Kidney capillary endothelial cell (primary cell): ENCODE measurements around the gene PANK1.
"Not testable (repeated sequence)": the region's sequence is repeated elsewhere in the genome, so short reads cannot be mapped to it uniquely, and the experiment has no call there.

Experiments used
- DNase-seq: peaks from one replicate; pipeline ENCODE4 v3.0.0-alpha.2; 2018; ENCODE audit warnings: low spot score

Gene PANK1

DNA sequence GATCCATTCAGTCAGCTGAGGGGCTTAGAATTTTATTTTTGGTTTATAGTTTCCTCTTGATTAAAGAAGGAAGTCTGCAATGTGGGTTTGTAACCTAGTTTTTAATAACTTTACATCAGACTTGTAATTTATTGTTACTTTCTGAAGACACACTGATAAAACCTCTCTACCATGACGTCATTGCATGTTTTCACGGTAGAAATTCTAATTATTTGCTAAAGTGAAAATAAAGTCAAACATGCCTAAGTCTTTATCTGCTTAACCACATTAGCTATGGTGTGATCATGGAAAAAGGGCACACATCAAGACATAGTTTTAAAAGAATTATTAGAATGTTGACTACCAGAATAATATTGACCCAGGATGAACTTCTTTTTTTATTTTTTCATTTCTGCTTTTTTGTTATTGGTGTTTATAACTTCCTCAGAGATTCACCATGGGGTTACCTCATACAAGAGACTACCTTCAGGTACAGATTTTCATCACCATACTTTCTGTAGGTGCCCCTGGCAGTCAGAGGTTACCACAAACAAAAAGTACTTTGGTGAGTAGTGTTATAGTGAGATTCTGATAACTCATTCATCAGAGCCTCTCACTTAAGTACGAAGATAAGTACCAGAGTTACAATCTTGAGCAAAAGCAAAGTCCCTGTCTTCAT, 7.0 kb upstream of the PANK1 start:
- DNase-seq = no peak

DNA sequence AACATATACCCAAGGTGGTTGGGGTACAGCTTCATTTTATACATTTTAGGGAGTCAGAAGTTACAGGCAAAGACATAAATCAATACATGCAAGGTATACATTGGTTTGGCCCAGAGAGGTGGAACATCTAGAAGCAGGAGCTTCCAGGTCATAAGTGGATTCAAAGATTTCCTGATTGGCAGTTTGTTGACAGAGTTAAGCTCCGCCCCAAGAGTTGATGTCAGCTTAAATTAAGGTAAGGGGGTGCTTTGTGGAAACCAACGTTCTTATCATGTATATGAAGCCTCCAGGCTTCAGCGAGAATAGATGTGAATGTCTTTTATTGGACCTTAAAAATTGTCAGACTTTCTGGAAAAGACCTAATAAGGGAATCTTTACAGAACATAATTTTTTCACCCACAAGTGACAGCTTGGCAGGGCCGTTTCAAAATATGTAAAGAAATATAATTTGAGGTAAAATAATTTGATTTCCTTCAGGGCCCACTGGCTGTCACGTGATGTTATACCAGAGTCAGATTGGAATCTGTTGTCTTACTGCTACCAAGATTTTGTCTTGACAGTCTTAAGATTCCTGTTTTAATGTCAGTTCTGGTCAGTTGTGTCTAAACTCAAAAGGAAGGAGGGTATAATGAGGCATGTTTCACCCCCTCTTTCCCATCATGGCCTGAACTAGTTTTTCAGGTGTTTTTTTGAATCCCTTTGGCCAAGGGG, 6.3 kb upstream of the PANK1 start:
- no peak for DNase-seq

DNA sequence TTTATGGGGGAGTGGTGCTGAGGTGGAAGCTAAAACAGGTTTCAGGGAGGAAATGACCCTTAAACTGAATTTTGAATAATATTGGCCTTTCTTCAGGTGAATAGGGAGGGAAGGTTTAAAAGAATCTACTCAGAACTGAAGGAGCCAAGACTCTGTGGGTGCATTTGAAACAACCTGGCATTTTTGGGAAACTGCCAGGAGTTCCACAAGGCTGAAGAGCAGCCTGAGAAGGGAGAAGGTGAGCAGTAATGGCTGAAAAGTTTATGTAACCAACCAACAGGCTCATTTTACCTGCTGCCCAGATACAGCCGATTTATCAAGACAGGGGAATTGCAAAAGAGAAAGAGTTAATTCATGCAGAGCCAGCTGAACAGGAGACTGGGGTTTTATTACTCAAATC, 4.0 kb upstream of the PANK1 start:
- no peak for DNase-seq

DNA sequence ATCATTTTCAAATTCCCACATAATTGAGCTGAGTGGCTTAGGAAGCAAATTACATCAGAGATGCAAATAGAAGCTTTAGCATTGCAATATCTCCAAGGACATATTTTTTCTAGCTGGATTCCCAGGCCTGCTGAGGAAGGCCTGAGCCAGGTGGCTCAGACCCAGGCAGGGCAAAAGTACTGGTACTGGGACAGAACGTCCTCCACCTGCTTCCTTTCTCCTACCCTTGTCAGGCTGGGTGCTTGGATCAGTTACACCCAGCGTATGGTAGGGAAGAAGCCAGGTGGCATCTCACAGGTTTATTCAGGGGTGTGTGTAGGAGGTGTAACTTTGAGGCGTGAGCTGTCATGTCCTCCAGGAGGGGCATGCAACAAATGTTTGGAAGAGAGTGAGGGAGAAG, 3.0 kb upstream of the PANK1 start:
- DNase-seq = no peak

DNA sequence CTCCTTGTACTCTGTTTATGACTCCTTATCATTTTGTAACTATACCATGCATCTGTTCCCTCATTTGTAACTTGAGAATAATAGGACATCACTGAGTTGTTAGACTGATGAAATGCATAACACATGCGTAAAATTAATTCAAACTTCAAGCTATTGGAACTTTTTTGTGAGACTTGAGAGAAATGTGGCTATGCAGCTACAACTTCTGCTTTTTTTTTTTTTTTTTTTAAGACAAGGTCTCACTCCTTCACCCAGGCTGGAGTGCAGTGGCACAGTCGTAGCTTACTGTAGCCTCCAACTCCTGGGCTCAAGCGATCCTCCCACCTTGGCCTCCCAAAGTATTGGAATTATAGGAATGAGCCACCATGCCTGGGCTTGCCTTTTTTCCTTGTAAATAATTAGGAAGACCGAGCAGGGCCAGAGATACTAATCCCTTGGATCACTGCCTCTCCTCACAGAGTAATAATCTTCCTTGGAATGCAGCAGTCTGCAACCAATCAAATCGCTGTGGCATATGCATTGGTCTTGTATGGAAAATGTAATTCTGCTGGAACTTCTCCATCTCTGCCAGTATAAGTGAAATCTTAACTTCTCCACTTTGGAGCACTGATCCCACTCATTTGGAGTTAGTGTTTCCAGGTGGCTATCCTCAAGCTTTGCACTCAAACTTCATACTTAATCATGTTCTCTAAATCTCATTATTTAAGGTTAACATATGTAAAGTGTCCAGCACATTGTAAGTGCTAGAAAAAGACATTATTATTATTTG, 2.0 kb upstream of the PANK1 start:
- DNase-seq = no peak

DNA sequence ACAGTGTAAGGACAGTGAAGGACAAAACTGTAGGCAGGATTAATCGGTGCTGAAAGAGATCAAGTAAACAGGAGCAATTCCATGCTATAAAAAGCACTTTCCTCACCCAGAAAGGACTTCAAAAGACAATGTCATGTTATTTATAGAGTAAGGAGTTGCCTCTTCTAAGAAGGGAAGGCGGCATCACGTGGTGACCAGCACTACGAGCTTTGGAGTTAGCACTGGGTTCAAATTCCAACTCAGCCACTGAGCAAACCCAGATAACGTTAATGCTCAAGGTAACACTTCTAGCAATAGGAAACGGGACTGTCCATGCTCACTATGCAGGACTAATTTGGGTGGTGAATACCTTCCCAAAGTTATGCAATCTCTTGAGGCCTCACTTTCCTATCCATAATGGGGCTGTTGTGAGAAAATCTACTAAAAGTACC, 715 bp upstream of the PANK1 start:
- no peak for DNase-seq

DNA sequence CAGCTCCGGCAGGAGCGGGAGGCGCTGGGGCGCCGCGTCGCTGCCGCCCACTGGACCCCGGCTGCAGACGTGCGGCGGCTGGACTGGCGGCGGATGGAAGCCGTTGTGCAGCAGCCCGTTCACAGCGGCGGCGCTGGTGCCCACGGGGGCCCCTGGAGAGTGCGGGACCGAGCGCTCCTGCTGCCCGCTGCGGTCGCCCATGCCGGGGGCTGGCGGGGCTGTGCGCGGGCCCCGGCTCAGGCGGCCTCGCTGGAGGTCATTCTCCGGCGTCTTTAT, 413 bp downstream of the PANK1 start:
- DNase-seq = peak; percentile 35

DNA sequence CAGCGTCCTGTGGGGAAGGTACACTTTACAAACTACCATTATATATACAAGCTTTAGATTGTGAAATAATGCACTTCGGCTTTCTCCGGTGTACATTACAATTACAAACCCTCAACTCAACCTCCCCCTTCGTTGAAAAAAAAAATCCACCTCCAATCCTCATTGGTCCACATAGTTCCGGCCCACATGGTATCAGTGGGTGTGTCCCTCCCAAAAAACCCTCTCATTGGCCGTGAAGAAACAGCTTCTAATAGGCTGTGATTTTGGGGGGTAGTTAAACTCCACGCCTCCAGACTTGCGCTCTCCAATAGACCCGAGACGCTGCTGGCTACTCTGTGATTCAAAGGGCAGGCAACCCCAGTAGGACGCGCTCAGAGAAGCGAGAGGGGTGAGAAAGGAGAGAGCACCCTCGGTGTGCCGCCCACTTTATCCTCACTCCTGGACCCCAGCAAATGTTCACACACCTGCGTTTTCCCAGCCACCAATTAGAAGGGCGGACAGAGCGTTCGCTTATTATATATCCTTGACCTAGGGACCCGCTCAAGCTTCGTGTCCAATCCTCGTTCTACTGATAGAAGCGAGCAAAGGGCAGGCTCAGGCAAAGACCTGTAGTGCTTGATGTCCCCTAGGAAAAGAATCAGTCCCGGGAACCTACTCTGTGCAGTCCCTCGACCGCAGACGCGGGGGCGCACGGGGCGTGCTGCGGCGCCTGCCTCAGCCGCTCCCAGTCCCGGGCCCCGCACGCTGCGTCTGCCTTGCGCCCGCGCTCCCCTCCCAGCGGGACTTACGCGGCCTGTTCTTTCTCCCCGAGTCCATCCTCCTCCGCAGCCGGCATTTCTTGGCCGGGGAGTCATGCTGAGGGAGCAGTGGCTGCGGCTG, 991 bp downstream of the PANK1 start:
- DNase-seq = peak; percentile 89

DNA sequence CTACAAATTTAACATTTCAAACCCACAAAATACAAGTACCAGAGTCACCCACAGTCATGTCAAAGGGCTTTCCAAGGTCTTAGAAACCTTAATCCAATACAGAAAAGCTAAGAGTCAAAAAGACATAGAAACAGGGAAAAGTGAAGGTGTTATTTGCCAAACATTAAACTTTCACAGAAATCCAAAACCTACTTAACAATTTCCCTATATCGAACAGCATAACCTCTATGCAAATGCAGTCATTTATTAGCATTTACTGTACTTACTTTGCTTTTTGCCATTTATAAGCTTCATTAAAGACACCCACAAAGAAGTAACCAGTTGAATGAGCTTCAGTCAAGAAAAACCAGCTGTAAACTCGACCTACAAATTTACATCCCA, 1.6 kb downstream of the PANK1 start:
- no peak for DNase-seq

DNA sequence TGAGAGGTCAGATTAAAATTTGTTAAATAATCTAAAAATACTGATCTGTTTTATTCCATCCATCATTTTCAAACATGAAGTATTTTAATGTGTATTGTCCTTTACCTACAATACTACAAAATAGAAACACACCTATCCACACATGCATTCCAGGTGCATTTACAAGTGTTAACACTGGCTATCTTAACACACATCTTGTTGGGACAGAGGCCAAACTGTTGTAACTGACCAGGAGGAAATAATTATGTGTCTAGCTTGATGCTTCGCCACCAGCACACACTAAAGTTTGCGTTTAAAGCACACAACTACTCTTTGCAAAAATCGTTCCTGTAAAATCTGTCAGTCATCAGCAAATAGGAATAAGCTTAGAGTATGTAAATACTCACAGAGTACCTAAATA, 2.8 kb downstream of the PANK1 start:
- no peak for DNase-seq

DNA sequence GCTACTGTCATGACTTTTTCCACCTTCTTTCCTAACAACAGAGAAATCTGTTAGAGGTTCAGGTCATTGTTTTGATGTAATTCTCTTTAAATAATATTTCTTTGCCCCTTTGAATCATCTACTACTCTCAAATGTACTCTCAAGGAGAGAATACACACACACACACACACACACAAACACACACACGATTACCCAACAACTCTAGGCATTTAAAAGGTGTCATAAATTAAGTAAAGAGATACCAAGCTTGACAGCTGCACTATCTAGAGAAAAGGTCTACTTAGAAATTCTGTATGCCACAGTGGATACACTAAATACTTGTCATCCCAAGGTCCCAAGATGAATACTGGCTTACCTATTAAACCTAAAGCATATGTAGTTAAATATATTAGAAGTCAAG, 4.8 kb downstream of the PANK1 start:
- DNase-seq = no peak

DNA sequence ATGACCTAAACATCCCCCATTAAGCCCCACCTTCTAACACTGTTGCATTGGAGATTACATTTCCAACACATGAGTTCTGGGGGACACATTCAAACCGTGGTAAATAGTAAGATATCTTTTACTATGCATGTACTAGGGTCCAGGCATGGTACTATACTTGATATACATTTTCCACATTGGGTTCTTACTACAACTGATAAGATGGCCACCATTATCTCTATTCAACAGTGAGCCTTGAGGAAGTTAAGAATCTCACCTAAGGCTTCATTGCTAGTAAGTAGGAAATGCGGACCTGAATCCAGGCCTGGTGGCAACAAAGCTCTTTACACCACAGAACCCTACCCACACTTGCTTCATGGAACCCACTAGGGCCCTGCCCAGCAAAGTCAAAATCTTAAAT, 5.7 kb downstream of the PANK1 start:
- no peak for DNase-seq

DNA sequence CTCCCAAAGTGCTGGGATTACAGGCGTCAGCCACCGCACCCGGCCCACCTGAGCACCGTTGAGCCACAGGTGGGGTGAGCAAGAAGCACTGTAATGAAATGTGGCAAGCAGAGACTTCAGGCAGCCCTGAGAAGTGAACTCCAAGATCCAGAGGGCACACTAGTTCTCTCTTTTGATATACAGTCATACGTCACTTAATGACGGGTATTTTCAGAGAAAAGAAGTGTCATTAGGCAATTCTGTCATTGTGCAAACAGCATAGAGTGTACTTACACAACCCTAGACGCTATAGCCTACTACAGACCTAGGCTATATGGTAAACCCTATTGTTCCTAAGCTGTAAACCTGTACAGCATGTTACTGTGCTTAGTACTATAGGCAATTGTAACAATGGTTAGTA, 7.9 kb downstream of the PANK1 start:
- DNase-seq = no peak

DNA sequence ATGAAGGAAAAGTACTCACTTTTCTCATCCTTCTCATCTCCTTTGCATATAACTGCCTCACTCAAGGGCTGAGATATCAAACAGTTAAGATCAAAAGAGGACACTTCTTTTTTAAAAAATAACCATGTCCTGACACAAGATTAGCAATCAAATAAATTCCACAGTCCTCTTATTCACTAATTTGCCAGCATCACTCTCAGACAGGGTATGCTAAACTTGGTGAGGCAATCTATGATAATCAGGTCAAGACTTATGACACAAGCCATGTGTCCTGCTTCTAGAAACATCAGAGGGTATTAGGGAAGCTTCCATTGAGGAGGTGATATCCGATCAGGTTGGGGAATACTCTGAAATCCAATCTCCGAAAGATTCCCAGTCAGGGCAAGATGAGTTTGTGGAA, 10.4 kb downstream of the PANK1 start:
- DNase-seq = no peak

DNA sequence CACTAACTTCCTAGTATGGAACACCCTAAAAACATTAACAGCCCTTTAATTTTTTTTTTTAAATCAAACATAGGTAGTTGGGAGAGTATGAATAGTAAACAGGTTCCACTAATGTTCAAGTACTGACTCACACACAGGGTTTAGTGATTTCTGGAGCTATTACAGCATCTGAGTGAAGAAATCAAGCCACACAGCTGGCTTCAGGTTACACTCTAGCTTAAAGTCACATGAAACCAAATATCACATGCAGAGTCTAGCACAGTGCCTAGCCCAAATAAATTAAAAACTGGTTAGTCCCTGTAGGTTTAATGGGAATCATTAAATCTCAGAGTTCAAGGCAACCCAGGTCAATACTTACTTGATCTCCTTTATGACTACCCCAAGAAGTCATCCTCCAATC, 11.6 kb downstream of the PANK1 start:
- no peak for DNase-seq

DNA sequence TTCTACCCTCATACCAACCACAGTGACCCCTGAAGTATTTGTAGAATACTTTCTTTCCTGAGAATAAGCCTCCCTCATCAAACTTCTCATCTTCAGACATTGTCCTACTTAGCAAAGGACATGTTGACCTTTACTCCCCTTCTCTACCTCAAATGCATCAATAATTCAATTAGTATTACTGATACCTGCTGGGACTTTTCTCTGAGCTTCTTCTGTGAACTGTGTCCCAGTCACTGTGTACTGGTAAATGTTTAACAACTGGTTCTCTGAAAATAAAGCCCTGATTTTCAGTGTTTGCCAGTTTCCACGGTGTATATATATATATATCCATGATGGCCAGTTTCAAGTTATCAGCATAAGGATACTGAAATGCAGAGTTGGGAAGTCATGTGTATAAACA, 12.2 kb downstream of the PANK1 start:
- DNase-seq = no peak

DNA sequence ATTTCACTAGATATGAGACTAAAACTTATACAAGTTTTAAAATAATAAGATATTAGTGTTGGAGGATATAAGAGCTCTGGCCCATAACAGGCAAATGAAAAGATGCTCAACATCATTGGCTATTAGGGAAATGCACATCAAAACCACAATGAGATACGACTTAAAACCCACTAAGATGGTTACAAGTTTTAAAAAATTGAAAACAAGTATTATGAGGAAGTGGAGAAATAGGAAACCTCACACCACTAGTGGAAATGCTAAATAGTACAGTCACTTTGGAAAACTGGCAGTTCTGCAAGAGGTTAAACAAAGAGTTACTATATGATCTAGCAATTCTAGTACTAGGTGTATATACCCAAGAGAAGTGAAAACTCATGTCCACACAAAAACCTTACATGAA, 17.2 kb downstream of the PANK1 start:
- DNase-seq = no peak

DNA sequence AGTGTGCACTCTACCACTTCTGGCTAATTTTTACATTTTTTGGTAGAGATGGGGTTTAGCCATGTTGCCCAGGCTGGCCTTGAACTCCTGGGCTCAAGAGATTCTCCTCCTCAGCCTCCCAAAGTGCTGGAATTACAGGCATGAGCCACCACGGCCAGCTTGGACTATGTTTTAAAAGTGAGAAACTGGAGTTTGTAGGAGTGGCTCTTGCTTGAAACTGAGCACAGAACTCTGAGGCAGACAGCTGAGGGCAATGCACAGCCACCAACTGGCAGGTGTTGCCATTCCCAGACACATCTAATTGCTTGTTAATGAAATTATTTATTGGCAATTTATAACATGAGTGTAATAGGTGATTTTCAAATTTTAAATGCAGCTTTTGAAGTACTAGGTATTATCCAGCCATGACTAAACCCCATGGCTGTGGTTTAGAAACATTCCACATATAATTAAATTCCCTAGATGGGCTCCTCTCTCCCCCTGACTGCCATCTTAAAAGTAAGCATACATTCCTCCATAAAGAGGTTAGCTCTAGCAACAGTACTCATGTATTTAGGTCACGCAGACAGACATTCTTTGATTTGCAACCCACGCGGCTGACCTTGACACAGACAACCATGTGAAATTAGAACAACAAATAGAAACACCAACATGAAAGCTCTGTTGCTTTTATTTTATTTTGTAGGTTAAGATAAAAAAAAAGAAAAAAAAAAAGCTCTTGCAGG, 19.8 kb downstream of the PANK1 start:
- no peak for DNase-seq

DNA sequence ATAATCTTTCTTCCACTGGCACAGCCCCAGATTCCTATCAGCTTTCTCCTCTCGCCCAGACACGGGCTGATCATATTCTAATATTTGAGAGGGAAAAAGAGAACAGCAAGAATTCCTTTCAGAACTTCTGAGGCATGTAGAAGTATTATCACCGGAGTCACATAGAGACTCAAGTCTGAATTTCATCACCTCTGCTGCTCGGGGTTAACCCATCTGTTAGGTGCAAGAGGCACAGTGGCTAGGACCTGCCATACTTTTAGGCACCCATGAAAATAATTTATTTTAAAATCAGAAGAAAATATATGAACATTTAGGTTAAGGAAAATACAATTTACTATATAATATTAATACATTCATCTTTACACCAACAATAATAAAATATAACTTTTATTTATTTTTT, 21.0 kb downstream of the PANK1 start:
- no peak for DNase-seq

DNA sequence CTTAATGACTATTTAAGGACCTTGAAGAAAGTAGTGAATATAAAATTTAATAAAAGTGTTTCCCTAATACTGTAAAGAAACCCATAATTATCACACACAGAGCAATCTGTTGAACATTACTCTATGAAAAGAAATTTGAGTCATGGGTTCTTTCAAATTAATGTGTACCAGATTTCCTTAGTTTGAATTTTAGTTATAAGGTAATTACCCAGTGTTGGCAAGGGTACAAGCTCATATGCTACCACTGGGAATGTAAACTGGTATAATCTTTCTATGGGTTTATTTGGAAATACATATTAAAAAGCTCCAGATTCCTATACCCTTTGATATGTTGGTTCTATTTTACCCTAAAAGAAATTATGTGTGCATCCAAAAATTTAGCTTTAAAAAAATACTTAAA, 22.9 kb downstream of the PANK1 start:
- DNase-seq = no peak

DNA sequence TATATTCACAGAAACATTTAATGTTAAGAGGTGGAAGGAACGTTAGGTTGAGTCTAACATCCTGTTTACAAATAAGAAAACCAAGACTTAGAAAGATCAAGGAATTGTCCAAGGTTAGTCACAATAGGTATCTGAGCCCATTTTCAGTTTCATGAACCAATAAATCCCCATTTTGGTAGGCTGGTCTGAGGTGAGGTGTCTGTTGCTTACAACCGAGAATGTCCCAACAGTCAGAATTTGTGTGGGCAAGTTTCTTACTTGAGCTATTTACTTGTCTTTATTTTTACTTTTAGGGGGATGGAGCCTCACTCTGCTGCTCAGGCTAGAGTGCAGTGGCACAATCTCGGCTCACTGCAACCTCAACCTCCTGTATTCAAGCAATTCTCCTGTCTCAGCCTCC, 23.6 kb downstream of the PANK1 start:
- DNase-seq = no peak

DNA sequence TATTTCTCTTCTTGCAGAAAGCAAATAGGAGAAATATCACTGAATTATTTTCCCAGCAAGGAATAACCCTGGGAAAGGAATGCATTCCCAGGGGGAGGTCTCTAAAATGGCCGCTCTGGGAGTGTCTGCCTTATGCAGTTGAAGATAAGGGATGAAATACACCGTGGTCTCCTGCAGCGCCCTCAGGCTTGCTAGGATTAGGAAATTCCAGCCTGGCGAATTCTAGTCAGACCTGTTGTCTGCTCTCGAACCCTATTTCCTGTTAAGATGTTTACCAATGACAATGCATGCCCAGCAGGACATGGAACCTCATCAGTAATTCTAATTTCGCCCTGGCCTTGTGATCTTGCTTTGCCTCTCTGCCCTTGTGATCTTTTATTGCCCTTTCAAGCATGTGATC, 24.7 kb downstream of the PANK1 start:
- not testable (repeated sequence) for DNase-seq
